ENCODE measurements around the gene GRAMD4.

GRAMD4 gene, protein sequence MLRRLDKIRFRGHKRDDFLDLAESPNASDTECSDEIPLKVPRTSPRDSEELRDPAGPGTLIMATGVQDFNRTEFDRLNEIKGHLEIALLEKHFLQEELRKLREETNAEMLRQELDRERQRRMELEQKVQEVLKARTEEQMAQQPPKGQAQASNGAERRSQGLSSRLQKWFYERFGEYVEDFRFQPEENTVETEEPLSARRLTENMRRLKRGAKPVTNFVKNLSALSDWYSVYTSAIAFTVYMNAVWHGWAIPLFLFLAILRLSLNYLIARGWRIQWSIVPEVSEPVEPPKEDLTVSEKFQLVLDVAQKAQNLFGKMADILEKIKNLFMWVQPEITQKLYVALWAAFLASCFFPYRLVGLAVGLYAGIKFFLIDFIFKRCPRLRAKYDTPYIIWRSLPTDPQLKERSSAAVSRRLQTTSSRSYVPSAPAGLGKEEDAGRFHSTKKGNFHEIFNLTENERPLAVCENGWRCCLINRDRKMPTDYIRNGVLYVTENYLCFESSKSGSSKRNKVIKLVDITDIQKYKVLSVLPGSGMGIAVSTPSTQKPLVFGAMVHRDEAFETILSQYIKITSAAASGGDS

DNA sequence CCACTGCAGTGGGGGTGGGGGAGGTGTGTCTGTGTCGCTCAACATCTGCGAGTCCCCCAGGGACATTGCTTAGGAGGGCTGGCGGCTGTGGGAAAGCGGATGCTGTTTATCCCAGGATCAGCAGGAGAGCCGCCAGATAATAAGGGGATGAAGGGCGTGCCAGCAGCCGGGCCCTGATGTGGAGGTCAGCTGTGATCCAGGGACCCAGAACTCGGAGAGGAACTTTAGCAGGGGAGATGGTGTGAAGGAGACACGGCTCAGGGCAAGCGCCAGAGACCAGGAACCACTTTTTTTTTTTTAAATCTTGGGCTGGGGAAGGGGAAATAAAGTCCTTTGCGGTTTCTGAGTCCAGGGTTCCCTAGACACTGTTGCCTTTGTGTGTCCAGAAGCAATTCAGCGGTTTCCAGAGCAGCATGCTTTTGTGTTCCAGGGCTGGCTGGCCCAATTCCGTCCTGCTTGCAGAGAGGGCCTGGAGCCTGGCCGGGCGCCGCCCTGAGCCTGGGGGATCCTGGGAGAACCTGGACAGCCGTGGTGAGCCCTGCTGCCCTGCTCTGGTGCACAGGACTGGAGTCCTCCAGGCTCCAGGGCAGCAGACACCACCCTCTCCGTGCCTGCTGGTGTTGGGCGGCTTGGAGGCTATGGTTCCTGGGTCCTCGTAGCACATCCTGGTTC lies at the start of gene GRAMD4:
Gene GRAMD4, plus strand, starts transcription at position 557 of the 672 bp plus-strand sequence. CDS start 6,414 bp downstream, outside the sequence.
- no peak for DNase-seq

DNA sequence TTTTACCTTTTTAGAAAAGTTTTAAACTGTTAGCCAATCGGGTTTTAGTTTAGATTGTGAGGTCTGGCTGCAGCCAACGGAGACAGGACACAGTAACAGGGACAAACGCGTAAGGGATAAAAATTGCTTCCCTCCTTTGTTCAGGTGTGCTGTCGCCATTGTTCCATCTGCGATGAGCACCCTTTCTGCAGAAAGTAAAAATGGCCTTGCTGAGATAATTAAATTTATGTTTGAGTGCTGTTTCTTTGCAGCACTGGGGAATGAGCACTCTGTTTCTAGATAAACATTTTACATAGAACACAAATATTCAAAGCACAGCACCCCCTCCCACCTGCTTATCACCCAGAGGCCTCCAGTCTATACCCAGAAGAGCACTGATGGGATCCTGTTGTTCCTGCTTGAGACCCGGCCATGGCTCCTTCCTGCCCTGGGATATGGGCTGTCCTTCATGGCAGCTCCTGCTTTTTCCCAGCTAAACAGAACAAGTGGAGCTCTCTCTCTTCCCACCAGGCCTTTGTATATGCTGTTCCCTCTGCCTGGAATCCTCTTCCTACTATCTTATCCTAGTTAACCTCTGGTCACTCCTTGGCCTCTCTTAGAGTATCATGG lies 48.4 kb upstream of the GRAMD4 start:
- DNase-seq = no peak

- no peak for DNase-seq
Measured at GRCh38 chr22:46572911-46573780, 47.0 kb upstream of the GRAMD4 start.

GRCh38 chr22:46573781-46574437 lies 46.3 kb upstream of the GRAMD4 start:
- DNase-seq = no peak

DNA sequence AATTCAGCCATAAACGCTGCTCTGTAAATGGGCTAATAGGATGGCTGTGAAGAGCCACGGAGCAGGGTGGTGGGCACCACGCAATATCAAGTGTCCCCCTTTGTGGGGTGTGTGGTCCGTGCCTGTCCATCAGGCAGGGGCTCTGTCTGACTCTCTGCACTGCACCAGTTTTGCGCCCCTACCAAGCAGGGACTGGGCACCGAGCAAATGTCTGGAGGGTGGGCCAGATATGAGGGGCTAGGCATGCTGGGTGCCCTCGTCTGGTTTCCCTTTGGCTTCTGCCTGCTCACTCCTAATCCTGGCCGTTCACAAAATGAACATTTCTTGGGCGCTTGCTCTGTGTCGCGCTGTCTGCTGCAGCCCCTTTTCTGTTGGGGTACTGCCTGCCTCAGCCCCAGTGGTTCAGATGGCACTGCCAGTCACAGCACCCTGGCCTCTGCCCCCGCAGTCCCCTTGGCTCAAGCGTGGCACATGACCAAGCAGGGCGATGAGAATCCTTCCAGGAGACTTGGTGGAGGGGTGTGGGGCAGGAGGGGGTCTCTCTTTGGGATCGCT lies 45.7 kb upstream of the GRAMD4 start:
- DNase-seq = no peak

GRCh38 chr22:46574993-46575910 lies 44.9 kb upstream of the GRAMD4 start:
- no peak for DNase-seq

DNA sequence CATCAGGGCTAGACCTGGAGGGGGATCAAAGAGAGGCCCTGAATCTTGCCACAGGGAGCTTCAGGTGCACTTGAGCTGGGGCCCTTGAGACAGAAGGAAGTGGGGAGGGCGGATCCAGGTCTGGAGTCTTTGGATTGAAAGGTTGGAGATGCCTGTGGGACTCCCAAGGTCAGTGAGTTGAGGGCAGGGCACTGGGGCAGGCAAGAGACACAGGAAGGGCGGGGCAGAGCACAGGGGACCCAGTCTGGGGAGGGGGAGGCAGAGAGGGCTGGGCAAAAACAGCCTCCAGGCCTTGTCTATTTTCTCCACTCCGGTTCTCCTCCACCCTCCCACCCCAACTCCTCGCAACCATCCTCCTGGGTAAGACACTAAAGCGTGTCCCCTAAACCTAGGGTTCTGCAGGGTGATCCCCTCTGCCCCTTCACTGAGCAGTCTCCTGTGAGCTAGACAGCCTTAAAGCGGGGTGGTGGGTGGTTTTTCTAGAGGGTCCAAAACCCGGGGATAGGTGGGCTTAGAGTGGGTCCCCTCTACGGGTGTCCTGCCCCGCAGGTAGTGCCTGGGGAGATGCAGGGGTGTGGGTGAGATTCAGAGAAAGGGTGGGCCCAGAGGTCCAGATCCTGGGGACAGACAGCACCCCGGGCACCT lies 44.2 kb upstream of the GRAMD4 start:
- DNase-seq = no peak

GRCh38 chr22:46576556-46577367 lies 43.4 kb upstream of the GRAMD4 start:
- DNase-seq = peak; percentile 36 to 39

DNA sequence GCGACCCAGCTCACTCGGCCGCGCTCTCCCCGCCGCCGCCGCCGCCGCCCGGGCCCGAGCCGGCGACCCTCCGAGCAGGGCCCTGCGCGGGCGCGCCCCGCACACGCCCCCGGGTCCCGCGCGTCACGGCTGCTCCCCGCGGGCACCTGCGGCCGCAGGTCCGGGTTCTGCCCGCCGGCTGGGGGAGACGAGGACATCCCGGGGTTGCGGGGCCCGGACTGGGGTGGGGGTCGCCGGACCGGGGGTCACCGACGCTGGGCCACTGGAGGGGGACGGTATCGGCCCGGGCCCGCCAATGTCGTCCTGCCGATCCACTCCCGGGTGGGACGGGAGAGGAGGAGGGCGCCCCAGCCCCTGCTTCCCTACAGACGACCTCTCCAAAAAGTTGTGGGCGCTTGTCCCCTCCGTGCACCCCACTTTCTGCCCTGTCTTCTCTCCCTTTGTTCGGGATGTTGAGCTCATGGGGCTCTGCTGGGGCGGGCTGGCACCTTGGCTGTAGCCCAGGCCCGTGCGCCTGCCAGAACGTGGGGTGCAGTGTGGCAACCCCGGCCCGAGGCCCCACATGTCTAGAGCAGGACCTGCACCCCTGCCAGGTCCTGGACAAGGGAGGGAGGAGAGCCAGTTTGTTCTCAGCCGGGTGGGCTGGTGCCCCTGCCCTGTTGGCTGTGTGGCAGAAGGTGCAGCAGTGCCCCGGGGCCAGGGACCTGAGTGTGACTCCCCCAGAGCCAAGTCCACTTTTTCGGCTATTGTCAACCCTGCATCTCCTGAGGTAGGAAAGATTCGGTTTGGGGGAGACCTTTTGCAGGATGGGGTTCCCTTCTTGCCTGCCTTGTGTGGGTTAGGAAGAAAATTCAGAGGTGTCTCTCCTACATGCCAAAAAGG lies 42.6 kb upstream of the GRAMD4 start:
- no peak for DNase-seq

- no peak for DNase-seq
Measured at GRCh38 chr22:46578251-46578823, 41.8 kb upstream of the GRAMD4 start.

DNA sequence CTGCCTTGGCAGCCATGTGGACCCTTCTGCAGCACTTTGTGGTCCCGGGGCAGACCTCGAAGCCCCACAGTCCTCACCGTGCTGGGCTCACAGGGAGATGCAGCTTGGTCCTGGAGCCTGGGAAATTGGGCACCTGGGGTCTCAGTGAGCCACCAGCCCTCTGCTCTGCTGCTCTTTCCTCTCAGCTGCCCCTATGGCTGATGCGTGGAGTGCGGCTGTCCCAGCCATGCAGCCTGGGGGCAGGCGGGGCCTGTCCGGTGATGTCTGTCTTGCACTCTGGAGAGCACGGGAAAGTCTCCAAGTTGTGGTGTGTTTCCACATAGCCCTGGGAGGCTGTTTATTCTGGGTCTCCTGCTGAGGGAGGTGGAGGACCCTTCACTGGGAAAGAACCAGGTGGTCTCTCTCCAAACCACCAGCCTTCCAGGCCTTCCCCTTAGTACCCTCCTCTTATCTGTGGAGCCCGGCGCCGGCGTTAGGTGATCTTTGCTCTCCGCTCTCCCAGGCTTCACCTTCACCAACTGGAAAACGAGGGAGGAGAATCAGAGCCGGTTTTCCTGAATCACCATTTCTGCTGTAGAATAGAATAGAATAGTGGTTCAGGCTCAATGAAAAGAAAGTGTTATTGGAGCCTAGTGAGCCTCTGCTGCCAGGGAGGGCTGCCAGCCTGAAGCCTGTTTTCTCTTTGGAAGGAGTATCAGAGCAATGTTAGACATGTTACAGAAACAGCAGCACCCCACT lies 41.2 kb upstream of the GRAMD4 start:
- DNase-seq = no peak

DNA sequence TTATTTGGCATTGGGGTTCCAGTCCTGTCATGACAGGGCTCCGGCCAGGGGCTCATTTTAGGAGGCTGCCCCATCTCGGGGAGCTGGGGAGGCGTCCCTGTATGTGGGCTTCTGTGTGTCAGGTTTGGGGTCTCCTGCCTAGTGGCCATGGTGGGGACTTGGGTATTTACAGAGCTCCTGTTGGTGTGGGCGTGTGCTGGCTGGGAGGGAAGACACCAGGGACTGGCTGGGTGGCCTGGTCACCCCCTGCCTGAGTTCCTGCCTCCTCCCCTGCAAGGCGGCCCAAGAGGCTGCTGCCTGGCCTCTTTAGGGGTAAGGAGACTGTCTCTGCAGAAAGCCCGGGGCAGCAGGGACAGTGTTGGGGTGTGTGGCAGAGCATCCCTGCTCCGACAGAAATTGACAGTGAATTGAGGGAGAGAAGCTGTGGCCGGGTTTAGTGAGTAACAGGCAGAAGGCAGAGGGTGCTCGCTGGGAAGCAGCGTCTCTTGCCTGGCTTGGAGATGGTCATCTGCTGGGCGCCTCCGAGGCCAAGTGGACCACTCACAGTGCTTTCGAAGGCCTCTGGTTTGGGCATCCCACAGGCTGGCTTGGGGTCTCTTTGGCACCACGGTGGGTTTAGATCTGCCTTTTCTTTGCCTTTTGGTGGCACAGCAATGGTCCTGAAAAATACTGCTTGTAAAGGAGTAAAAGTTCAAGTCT lies 40.3 kb upstream of the GRAMD4 start:
- DNase-seq = no peak

DNA sequence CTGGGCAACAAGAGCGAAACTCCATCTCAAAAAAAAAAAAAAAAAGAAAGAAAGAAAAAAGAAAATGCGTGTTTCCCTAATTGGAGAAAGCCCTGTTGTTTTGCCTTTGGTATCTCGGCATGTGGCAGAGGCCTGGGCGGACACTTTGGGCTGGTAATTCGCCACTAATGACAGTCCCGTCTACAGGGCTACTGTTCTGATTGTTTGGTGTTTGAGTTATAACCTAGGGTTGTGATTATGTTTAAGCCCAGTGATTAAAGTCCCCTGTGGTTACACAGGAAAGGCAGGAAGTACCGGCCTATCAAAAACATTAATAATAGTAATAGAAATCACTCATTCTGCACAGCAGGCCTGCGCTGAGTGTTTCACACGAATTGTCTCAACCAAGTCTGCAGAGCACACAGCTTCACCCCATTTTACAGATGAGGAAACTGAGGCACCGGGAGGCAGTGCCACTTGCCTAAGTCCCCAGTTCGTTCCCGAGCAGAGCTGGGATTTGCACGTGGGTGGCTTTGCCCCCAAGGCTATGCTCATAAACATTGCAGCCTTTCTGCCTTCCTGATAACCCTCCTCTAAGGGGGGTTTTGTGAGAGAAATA lies 39.1 kb upstream of the GRAMD4 start:
- no peak for DNase-seq

GRCh38 chr22:46581538-46582244 lies 38.5 kb upstream of the GRAMD4 start:
- DNase-seq = no peak

GRCh38 chr22:46582281-46582933 lies 37.8 kb upstream of the GRAMD4 start:
- DNase-seq = no peak

Measured in Kasumi-1 (cell line).